ENCODE measurements around the gene PCDHGB1.

DNA sequence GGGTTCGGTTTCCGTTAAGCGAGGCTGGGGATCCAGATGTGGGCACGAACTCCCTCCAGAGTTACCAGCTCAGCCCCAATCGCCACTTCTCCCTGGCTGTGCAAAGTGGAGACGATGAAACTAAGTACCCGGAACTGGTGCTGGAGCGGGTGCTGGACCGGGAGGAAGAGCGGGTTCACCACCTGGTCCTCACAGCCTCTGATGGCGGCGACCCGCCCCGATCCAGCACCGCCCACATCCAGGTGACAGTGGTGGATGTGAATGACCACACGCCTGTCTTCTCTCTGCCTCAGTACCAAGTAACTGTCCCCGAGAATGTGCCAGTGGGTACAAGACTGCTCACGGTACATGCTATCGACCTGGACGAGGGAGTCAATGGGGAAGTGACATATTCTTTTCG is 33.4 kb downstream of the PCDHGB1 start:
- TF ChIP-seq, protein P1, sequence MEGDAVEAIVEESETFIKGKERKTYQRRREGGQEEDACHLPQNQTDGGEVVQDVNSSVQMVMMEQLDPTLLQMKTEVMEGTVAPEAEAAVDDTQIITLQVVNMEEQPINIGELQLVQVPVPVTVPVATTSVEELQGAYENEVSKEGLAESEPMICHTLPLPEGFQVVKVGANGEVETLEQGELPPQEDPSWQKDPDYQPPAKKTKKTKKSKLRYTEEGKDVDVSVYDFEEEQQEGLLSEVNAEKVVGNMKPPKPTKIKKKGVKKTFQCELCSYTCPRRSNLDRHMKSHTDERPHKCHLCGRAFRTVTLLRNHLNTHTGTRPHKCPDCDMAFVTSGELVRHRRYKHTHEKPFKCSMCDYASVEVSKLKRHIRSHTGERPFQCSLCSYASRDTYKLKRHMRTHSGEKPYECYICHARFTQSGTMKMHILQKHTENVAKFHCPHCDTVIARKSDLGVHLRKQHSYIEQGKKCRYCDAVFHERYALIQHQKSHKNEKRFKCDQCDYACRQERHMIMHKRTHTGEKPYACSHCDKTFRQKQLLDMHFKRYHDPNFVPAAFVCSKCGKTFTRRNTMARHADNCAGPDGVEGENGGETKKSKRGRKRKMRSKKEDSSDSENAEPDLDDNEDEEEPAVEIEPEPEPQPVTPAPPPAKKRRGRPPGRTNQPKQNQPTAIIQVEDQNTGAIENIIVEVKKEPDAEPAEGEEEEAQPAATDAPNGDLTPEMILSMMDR (IDR thresholded peaks at IDR 0.05; ENCODE audit: insufficient read depth, low read length): no peak
- no peak for TF ChIP-seq POLR2AphosphoS5 (IDR thresholded peaks at IDR 0.05; ENCODE audit: low read depth)
- TF ChIP-seq, protein P2, sequence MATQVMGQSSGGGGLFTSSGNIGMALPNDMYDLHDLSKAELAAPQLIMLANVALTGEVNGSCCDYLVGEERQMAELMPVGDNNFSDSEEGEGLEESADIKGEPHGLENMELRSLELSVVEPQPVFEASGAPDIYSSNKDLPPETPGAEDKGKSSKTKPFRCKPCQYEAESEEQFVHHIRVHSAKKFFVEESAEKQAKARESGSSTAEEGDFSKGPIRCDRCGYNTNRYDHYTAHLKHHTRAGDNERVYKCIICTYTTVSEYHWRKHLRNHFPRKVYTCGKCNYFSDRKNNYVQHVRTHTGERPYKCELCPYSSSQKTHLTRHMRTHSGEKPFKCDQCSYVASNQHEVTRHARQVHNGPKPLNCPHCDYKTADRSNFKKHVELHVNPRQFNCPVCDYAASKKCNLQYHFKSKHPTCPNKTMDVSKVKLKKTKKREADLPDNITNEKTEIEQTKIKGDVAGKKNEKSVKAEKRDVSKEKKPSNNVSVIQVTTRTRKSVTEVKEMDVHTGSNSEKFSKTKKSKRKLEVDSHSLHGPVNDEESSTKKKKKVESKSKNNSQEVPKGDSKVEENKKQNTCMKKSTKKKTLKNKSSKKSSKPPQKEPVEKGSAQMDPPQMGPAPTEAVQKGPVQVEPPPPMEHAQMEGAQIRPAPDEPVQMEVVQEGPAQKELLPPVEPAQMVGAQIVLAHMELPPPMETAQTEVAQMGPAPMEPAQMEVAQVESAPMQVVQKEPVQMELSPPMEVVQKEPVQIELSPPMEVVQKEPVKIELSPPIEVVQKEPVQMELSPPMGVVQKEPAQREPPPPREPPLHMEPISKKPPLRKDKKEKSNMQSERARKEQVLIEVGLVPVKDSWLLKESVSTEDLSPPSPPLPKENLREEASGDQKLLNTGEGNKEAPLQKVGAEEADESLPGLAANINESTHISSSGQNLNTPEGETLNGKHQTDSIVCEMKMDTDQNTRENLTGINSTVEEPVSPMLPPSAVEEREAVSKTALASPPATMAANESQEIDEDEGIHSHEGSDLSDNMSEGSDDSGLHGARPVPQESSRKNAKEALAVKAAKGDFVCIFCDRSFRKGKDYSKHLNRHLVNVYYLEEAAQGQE (IDR thresholded peaks at IDR 0.05; ENCODE audit: insufficient replicate concordance, low read depth): no peak
- TF ChIP-seq GABPA (IDR thresholded peaks at IDR 0.05; ENCODE audit: low read depth): no peak
